Type B pancreatic cell (in vitro differentiated cells): ENCODE data around the gene SLC44A5. TPM values are rescaled to one million over a fixed set of nuclear protein-coding genes. Genes with fewer than 3 reads are reported as not detected.

ENCODE experiments used
- DNase-seq: peaks from one replicate; pipeline ENCODE4 v3.0.0; 2021; ENCODE audit warnings: mixed read lengths; ENCODE audit not compliant: unreplicated experiment; ENCODE audit errors: extremely low spot score
- H3K27ac Mint-ChIP-seq: 2 replicates; pipeline ENCODE4 v1.8.0; 2021; ENCODE audit warnings: mild to moderate bottlenecking, mixed read lengths
- H3K27me3 Mint-ChIP-seq: 2 replicates; pipeline ENCODE4 v1.8.0; 2021; ENCODE audit warnings: mixed read lengths
- H3K36me3 Mint-ChIP-seq: 2 replicates; pipeline ENCODE4 v1.8.0; 2021; ENCODE audit warnings: mixed read lengths
- H3K4me1 Mint-ChIP-seq: one replicate; pipeline ENCODE4 v1.8.0; 2021; ENCODE audit warnings: mixed read lengths; ENCODE audit not compliant: unreplicated experiment
- H3K4me3 Mint-ChIP-seq: 2 replicates; pipeline ENCODE4 v1.8.0; 2021; ENCODE audit warnings: mild to moderate bottlenecking, mixed read lengths
- H3K9me3 Mint-ChIP-seq: 2 replicates; pipeline ENCODE4 v1.8.0; 2021; ENCODE audit warnings: mixed read lengths
- CTCF ChIP-seq: fragments of 200-600 bp; sonication (generic); conservative IDR thresholded peaks from 2 replicates; pipeline ENCODE4 v1.5.0; 2021; ENCODE audit warnings: antibody characterized with exemption, mild to moderate bottlenecking
- total RNA-seq: library from RNA; stranded (reverse); gene quantifications from 2 replicates; pipeline ENCODE4 v1.2.1, GENCODE V29; 2021; ENCODE audit warnings: low replicate concordance

SLC44A5 gene
- total RNA-seq, 1 donor from 2014 or later, result 2.4 TPM

- Mint-ChIP-seq H3K9me3 (peaks cover 4% of the 10 kb centered on the region), H3K36me3 (no peaks in the 10 kb centered on the region), H3K27ac (no peak overlapping the region), H3K4me1 (no peaks in the 10 kb centered on the region), H3K4me3 (no peak overlapping the region), H3K27me3 (no peaks in the 10 kb centered on the region)
- no peak for TF ChIP-seq CTCF
- no peak for DNase-seq
Observed at GRCh38 chr1:75548721-75549480, 62.0 kb downstream of the SLC44A5 start.

DNA sequence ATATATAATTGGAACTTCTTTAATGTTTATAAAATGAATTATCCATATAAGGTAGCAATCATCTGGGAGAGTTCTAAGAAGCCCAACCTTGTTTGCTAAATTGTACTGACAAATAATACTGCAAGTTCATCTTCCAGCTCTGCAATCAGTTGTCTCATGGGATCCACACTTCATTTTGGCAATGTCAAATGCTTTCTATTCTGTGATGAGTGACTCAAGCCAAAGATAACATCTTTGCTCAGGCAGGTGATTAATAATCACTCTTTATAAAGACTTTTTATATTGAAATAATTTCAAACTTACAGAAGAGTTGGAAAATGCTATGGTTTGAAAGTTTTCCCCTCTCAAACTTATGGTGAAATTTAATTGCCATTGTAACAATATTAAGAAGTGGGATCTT is 67.2 kb downstream of the SLC44A5 start:
- no peak overlapping the region for H3K27ac Mint-ChIP-seq
- DNase-seq, result no peak
- H3K4me3 Mint-ChIP-seq, result no peak overlapping the region
- no peaks in the 10 kb centered on the region for H3K27me3 Mint-ChIP-seq
- H3K4me1 Mint-ChIP-seq, result no peaks in the 10 kb centered on the region
- no peaks in the 10 kb centered on the region for H3K36me3 Mint-ChIP-seq
- TF ChIP-seq CTCF, result no peak
- peaks cover 4% of the 10 kb centered on the region for H3K9me3 Mint-ChIP-seq

DNA sequence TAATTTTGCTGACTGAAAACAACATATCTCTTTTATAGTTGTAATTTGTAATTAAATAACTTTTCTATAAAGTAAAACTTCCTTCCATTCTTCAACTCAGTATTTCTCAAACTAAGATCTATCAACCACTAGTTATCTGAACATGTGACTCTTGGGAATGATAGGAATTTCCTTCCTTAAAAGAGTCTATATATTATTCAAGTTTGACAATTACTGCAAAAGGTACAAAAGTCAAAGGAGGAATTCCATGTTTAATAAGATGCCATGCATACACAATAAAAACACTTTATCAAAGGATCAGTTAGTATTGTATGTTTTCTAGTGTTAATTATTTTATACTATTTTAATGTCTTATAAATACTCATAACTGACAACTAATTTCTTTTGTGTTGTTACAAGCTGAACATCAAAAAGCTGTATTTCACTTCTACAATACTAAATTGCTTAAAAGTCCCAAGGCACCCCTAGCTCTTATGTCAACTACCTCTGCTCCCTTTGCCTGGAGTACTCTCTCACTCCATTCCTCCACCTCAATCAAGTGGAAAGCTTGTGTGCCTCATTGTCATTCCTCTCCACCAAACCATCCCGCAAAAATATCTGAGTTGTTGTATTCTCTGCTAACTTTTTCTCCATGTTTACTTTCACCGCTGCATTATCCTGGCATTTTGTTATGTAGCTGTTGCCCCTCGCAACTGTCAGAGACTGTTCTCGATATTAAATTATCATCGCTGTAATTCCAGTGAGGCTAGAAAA is 67.9 kb downstream of the SLC44A5 start:
- Mint-ChIP-seq H3K4me3 (no peak overlapping the region), H3K9me3 (peaks cover 4% of the 10 kb centered on the region), H3K27me3 (no peaks in the 10 kb centered on the region), H3K4me1 (no peaks in the 10 kb centered on the region), H3K27ac (no peak overlapping the region), H3K36me3 (no peaks in the 10 kb centered on the region)
- no peak for DNase-seq
- no peak for TF ChIP-seq CTCF

- no peak for DNase-seq
- H3K27ac Mint-ChIP-seq, result no peak overlapping the region
- no peaks in the 10 kb centered on the region for H3K27me3 Mint-ChIP-seq
Observed at GRCh38 chr1:75539230-75540116, 71.4 kb downstream of the SLC44A5 start.

More at GRCh38 chr1:75539230-75540116, 71.4 kb downstream of the SLC44A5 start:
- TF ChIP-seq CTCF, result no peak
- H3K4me1 Mint-ChIP-seq, result no peaks in the 10 kb centered on the region
- H3K36me3 Mint-ChIP-seq, result no peaks in the 10 kb centered on the region
- no peaks in the 10 kb centered on the region for H3K9me3 Mint-ChIP-seq
- no peak overlapping the region for H3K4me3 Mint-ChIP-seq
